ENCODE data around the gene CFAP54.
A peak's percentile ranks its signal among the peaks of the same experiment; 100 is the strongest.
"Not testable (repeated sequence)": the region's sequence is repeated elsewhere in the genome, so short reads cannot be mapped to it uniquely, and the experiment has no call there.

CFAP54 gene

GRCh38 chr12:96548384-96548783, 59.0 kb downstream of the CFAP54 start:
- Histone ChIP-seq H3K9me3 (ENCODE audit: low read length) (no peaks in the 10 kb centered on the region), H3K27me3 (ENCODE audit: insufficient read depth, low read length) (no peaks in the 10 kb centered on the region), H2AFZ (ENCODE audit: low read depth, low read length) (no peak overlapping the region), H3K4me1 (ENCODE audit: insufficient read depth, low read length) (no peaks in the 10 kb centered on the region), H3K36me3 (ENCODE audit: insufficient read depth, low read length) (no peaks in the 10 kb centered on the region), H3K4me3 (ENCODE audit: low read length) (no peak overlapping the region)

DNA sequence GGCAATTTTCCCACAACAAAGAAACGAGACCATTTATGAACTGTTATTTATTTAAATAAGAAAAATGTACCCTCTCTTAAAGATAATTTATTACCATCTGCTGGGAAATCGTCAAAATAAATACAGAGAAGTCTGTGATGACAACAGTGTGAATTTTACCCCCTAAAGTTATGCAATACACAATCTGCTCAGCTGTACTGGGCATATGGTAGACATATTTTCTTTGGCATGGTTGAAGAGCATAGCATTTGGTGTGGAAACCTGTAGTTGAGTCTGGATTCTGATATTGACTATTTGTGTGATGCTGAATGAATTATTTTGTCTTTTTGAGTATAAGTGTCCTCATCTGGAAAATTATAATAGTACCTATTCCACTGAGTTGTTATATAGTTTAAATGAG, 60.0 kb downstream of the CFAP54 start:
- Histone ChIP-seq H2AFZ (ENCODE audit: low read depth, low read length) (no peak overlapping the region), H3K4me3 (ENCODE audit: low read length) (no peak overlapping the region), H3K27me3 (ENCODE audit: insufficient read depth, low read length) (no peaks in the 10 kb centered on the region), H3K4me1 (ENCODE audit: insufficient read depth, low read length) (no peaks in the 10 kb centered on the region), H3K36me3 (ENCODE audit: insufficient read depth, low read length) (no peaks in the 10 kb centered on the region), H3K9me3 (ENCODE audit: low read length) (no peaks in the 10 kb centered on the region)

- H3K36me3 ChIP-seq (ENCODE audit: insufficient read depth, low read length) = no peaks in the 10 kb centered on the region
- no peak overlapping the region for H2AFZ ChIP-seq (ENCODE audit: low read depth, low read length)
- H3K27me3 ChIP-seq (ENCODE audit: insufficient read depth, low read length) = no peaks in the 10 kb centered on the region
- no peaks in the 10 kb centered on the region for H3K4me1 ChIP-seq (ENCODE audit: insufficient read depth, low read length)
- H3K9me3 ChIP-seq (ENCODE audit: low read length) = no peaks in the 10 kb centered on the region
- H3K4me3 ChIP-seq (ENCODE audit: low read length) = no peak overlapping the region
Observed at GRCh38 chr12:96570579-96570978, 81.2 kb downstream of the CFAP54 start.

DNA sequence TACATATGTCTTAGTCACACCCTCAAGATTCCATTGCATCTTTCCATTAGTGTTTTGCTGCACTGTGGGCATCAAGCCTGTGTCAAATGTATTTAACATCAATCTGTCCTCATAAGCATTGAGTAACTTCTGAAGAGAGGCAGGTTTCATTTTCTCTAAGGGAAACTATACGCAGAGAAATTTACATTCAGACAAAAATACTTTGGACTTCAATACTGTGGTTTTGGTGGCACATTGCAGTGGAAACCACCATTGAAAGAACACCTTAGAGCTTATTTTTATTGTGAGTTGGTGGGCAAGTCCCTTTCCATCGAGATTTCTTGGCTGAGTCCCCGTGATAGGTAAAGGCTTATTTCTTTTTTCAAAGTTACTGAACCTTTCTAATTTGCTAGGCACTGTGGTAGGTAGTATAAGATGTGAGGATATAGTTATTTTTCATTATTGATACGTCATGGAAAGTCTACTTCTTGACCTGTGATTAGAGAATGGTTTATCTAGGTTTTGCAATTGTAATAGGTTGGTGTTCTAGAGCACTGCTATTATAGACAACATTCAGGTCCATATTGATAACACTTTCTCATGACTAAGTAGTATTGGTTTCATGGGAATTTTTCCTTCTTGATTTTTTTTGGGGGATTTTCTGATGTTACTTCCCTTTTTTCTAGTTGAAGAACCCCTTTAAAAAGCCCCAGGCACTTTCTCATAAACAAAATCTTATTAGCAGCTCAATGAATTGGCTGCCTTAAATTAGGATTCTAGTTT, 81.9 kb downstream of the CFAP54 start:
- Histone ChIP-seq H2AFZ (ENCODE audit: low read depth, low read length) (no peak overlapping the region), H3K4me1 (ENCODE audit: insufficient read depth, low read length) (no peaks in the 10 kb centered on the region), H3K36me3 (ENCODE audit: insufficient read depth, low read length) (no peaks in the 10 kb centered on the region), H3K9me3 (ENCODE audit: low read length) (no peaks in the 10 kb centered on the region), H3K4me3 (ENCODE audit: low read length) (no peak overlapping the region), H3K27me3 (ENCODE audit: insufficient read depth, low read length) (no peaks in the 10 kb centered on the region)

DNA sequence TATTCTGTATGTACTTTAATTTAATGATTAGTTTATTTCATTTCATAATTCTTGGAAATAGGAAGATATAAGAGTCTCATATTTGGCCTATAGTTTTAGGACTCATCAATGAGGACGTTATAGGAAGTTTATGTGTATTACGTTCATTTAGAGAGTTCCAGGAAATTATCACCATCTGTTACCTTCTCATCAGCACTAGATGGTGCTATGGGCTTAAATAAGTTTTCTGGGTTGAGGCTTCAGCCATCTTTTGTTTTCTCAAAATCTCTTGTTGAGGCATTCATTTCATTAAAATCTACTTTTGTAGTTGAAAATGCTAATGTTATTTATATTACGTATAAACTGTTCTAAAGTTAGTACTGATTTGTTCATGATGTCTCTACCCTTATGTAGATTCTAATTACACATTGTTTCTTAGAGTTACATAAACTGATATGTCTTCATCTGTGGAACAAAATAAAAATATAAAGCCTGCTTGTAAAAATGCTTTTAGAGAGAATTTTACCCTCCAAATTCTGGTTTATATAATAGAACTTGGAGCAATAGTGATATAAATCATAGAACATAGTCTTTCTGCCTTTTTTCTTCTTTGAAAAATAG, 89.2 kb downstream of the CFAP54 start:
- Histone ChIP-seq H3K9me3 (ENCODE audit: low read length) (no peaks in the 10 kb centered on the region), H3K36me3 (ENCODE audit: insufficient read depth, low read length) (no peaks in the 10 kb centered on the region), H2AFZ (ENCODE audit: low read depth, low read length) (peak overlapping the region; percentile 100), H3K4me1 (ENCODE audit: insufficient read depth, low read length) (peaks cover 9% of the 10 kb centered on the region), H3K27me3 (ENCODE audit: insufficient read depth, low read length) (no peaks in the 10 kb centered on the region), H3K4me3 (ENCODE audit: low read length) (no peak overlapping the region)

GRCh38 chr12:96585977-96586376, 96.6 kb downstream of the CFAP54 start:
- Histone ChIP-seq H3K4me3 (ENCODE audit: low read length) (no peak overlapping the region), H2AFZ (ENCODE audit: low read depth, low read length) (no peak overlapping the region), H3K27me3 (ENCODE audit: insufficient read depth, low read length) (no peaks in the 10 kb centered on the region), H3K9me3 (ENCODE audit: low read length) (no peaks in the 10 kb centered on the region), H3K4me1 (ENCODE audit: insufficient read depth, low read length) (no peaks in the 10 kb centered on the region), H3K36me3 (ENCODE audit: insufficient read depth, low read length) (no peaks in the 10 kb centered on the region)

DNA sequence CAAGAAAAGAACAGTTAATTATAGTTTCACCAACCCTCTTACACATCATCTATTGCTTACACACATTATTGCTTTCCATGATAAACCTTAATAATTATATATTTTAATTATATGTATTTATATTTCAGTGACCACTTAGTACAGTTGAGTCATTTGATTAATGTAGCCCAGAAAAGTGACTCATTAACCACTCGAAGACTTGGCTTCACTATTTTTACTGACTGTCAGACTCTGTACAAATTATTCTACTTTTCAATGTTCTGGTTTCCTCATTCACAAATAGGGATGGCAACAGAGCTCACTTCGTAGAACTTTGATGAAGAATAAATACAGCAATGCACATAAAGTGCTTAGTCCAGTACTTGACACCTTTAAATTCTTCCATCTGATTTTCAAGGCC, 98.3 kb downstream of the CFAP54 start:
- Histone ChIP-seq H3K4me1 (ENCODE audit: insufficient read depth, low read length) (no peaks in the 10 kb centered on the region), H3K4me3 (ENCODE audit: low read length) (no peak overlapping the region), H2AFZ (ENCODE audit: low read depth, low read length) (no peak overlapping the region), H3K27me3 (ENCODE audit: insufficient read depth, low read length) (no peaks in the 10 kb centered on the region), H3K36me3 (ENCODE audit: insufficient read depth, low read length) (no peaks in the 10 kb centered on the region), H3K9me3 (ENCODE audit: low read length) (no peaks in the 10 kb centered on the region)

DNA sequence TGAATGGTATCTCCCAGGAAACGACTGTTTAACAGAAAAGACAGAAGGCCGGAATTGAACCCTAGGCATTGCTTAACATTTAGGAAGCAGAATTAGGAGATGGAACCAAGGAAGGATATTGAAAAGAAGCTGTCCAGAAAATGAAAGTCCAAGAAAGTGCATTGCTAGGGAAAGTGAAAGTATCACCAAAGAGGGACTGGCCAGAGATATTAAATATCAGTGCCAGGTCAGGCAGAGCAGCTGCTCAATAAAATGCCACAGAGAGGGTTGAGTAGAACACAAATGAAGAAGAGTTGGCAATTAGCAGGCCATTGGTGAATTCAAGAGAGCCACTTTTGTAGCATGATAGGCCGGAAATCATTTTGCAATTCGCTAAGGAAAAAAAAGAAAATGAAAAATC, 101.6 kb downstream of the CFAP54 start:
- Histone ChIP-seq H3K4me1 (ENCODE audit: insufficient read depth, low read length) (no peaks in the 10 kb centered on the region), H3K27me3 (ENCODE audit: insufficient read depth, low read length) (no peaks in the 10 kb centered on the region), H2AFZ (ENCODE audit: low read depth, low read length) (no peak overlapping the region), H3K4me3 (ENCODE audit: low read length) (no peak overlapping the region), H3K9me3 (ENCODE audit: low read length) (no peaks in the 10 kb centered on the region), H3K36me3 (ENCODE audit: insufficient read depth, low read length) (no peaks in the 10 kb centered on the region)

DNA sequence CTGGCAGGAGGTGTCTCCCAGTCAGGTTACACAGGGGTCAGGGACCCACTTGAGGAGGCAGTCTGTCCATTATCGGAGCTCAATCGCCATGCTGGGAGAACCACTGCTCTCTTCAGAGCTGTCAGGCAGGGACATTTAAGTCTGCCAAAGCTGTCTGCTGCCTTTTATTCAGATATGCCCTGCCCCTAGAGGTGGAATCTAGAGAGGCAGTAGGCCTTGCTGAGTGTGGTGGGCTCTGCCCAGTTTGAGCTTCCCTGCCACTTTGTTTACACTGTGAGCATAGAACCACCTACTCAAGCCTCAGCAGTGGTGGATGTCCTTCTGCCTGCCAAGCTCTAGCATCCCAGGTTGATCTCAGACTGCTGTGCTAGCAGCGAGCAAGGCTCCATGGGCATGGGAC, 115.0 kb downstream of the CFAP54 start:
- H3K27me3 ChIP-seq (ENCODE audit: insufficient read depth, low read length); H3K9me3 ChIP-seq (ENCODE audit: low read length); H3K4me3 ChIP-seq (ENCODE audit: low read length); H3K36me3 ChIP-seq (ENCODE audit: insufficient read depth, low read length); H2AFZ ChIP-seq (ENCODE audit: low read depth, low read length); H3K4me1 ChIP-seq (ENCODE audit: insufficient read depth, low read length): not testable (repeated sequence)

DNA sequence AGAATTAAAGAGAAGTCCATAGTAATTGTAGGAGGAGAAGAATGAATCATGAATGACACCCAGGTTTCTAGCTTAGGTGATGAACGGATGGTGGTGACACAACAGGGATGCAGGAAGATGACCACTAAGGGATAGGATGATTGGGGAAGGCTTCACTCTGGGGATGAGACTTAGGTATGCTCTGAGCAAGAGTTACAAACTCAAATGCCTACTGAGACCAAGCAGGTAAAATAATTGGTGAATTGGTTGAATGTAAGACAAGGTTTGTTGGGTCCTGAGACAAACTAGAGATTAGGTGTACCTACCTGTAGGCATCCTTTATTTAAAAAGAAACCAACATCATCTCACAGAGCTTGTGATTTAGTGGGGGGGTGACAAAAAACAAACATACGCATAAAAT, 116.3 kb downstream of the CFAP54 start:
- Histone ChIP-seq H3K4me3 (ENCODE audit: low read length) (no peak overlapping the region), H3K9me3 (ENCODE audit: low read length) (peaks cover 7% of the 10 kb centered on the region), H2AFZ (ENCODE audit: low read depth, low read length) (no peak overlapping the region), H3K27me3 (ENCODE audit: insufficient read depth, low read length) (no peaks in the 10 kb centered on the region), H3K36me3 (ENCODE audit: insufficient read depth, low read length) (no peaks in the 10 kb centered on the region), H3K4me1 (ENCODE audit: insufficient read depth, low read length) (peaks cover 6% of the 10 kb centered on the region)

DNA sequence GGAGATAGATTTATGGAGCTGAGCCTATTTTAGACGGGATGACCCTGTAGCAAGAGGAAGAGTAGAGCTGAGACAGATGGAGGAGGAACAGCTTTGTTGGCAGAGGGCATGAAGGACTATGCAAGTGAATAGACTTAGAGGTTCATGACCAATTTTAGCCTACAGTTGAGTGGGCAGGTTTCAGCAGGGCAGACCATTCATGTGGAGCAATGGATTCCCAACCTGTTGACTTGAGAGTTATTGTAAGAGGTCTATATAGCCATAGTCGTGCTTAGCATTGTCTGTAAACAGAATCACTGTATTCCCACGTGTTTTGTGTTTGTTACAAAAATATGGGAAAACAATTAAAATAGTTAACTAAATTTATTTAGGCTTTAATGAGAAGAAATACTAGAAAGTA, 116.8 kb downstream of the CFAP54 start:
- H3K36me3 ChIP-seq (ENCODE audit: insufficient read depth, low read length) = no peaks in the 10 kb centered on the region

GRCh38 chr12:96606644-96607043, 117.3 kb downstream of the CFAP54 start:
- Histone ChIP-seq H3K4me3 (ENCODE audit: low read length) (no peak overlapping the region), H3K9me3 (ENCODE audit: low read length) (peaks cover 7% of the 10 kb centered on the region), H3K36me3 (ENCODE audit: insufficient read depth, low read length) (no peaks in the 10 kb centered on the region), H3K27me3 (ENCODE audit: insufficient read depth, low read length) (no peaks in the 10 kb centered on the region), H2AFZ (ENCODE audit: low read depth, low read length) (no peak overlapping the region), H3K4me1 (ENCODE audit: insufficient read depth, low read length) (peaks cover 6% of the 10 kb centered on the region)

More for the DNA sequence above, 116.8 kb downstream of the CFAP54 start:
- Histone ChIP-seq H3K4me3 (ENCODE audit: low read length) (no peak overlapping the region), H3K9me3 (ENCODE audit: low read length) (peaks cover 7% of the 10 kb centered on the region), H2AFZ (ENCODE audit: low read depth, low read length) (no peak overlapping the region), H3K4me1 (ENCODE audit: insufficient read depth, low read length) (peaks cover 6% of the 10 kb centered on the region), H3K27me3 (ENCODE audit: insufficient read depth, low read length) (no peaks in the 10 kb centered on the region)

- Histone ChIP-seq H3K4me3 (ENCODE audit: low read length) (no peak overlapping the region), H3K36me3 (ENCODE audit: insufficient read depth, low read length) (no peaks in the 10 kb centered on the region), H3K27me3 (ENCODE audit: insufficient read depth, low read length) (no peaks in the 10 kb centered on the region), H2AFZ (ENCODE audit: low read depth, low read length) (no peak overlapping the region), H3K9me3 (ENCODE audit: low read length) (no peaks in the 10 kb centered on the region), H3K4me1 (ENCODE audit: insufficient read depth, low read length) (no peaks in the 10 kb centered on the region)
Observed at GRCh38 chr12:96617178-96617577, 127.8 kb downstream of the CFAP54 start.

DNA sequence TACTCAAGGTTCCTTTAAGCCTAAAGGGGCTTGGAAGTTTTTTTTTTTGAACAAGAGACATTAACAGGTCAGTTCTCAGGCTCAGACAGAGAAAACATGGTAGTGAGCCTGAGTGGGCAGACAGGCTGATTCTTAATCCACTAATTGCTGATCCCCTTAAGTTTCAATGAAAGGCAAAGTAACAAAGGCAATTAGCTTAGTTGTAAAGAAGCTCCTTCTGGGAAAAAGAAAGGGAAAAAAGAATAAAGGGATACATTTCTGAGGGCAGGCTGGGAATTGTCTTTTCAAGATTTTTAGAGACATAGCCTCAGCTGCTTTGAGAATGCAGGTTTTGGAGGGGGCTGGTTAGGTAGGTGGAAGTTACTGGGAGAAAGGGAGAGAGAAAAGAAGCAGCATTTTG, 133.8 kb downstream of the CFAP54 start:
- Histone ChIP-seq H3K9me3 (ENCODE audit: low read length) (no peaks in the 10 kb centered on the region), H3K4me1 (ENCODE audit: insufficient read depth, low read length) (no peaks in the 10 kb centered on the region), H3K27me3 (ENCODE audit: insufficient read depth, low read length) (no peaks in the 10 kb centered on the region), H3K4me3 (ENCODE audit: low read length) (no peak overlapping the region), H2AFZ (ENCODE audit: low read depth, low read length) (no peak overlapping the region), H3K36me3 (ENCODE audit: insufficient read depth, low read length) (no peaks in the 10 kb centered on the region)
